Measurements from ENCODE around the gene USP37.

USP37 gene

DNA sequence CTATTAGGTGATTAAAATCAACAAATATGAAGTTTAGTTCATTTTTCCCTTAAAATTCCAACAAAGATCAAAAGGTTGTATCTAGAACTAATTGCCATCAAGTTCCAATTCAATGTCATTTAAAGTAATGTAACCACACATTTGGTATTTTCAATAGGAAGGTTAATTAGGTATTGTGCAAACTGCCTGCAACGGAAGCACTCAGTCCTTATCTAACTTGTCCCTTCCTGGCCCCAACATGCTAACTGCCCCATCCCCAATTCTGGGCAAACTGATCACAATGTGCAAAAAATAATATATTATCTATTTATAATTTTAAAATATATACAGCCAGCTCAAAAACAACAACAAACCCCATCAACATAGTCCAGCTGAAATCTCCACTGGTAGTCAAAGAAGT is 116.1 kb downstream of the USP37 start:
- Histone ChIP-seq H3K36me3 (ENCODE audit: control insufficient read depth, insufficient read depth, low read length) (peaks cover 18% of the 10 kb centered on the region), H3K9me3 (ENCODE audit: control insufficient read depth, low read length) (no peaks in the 10 kb centered on the region)
- WGBS, 2 experiments, result 100% methylated on average over 1 of the region's 1 CpG; no CpG with 5 or more reads in 1 of the 2 experiments

DNA sequence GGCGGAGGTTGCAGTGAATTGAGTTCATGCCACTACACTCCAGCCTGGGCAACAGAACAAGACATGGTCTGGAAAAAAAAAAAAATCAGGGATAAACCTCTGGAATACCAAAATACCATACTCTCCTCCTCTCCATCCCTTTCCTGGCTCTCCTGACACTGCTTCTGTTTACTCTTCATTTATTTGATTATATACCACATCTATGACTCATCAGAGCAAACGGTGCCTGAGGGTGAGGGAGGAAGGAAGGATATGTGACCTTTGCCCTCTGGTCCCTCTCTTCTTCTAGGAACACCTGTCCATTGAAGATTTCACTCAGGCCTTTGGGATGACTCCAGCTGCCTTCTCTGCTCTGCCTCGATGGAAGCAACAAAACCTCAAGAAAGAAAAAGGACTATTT is 119.2 kb downstream of the USP37 start:
- Histone ChIP-seq H3K36me3 (ENCODE audit: control insufficient read depth, insufficient read depth, low read length) (peaks cover 5% of the 10 kb centered on the region), H3K9me3 (ENCODE audit: control insufficient read depth, low read length) (no peaks in the 10 kb centered on the region), H3K27ac (ENCODE audit: insufficient read depth, low read depth, low read length, poor library complexity, severe bottlenecking) (no peak overlapping the region), H3K27me3 (ENCODE audit: control insufficient read depth, insufficient read depth, low read length, poor library complexity, severe bottlenecking) (no peaks in the 10 kb centered on the region), H3K4me1 (ENCODE audit: control insufficient read depth, insufficient read depth, low read length) (no peaks in the 10 kb centered on the region), H3K4me3 (ENCODE audit: insufficient read depth, low read depth, low read length) (no peak overlapping the region)
- WGBS, 2 experiments, result 89 to 92% methylated on average over 2 to 3 of the region's 3 CpGs

More for the DNA sequence above, 116.1 kb downstream of the USP37 start:
- Histone ChIP-seq H3K27ac (ENCODE audit: insufficient read depth, low read depth, low read length, poor library complexity, severe bottlenecking) (no peak overlapping the region), H3K4me3 (ENCODE audit: insufficient read depth, low read depth, low read length) (no peak overlapping the region), H3K27me3 (ENCODE audit: control insufficient read depth, insufficient read depth, low read length, poor library complexity, severe bottlenecking) (no peaks in the 10 kb centered on the region), H3K4me1 (ENCODE audit: control insufficient read depth, insufficient read depth, low read length) (no peaks in the 10 kb centered on the region)

DNA sequence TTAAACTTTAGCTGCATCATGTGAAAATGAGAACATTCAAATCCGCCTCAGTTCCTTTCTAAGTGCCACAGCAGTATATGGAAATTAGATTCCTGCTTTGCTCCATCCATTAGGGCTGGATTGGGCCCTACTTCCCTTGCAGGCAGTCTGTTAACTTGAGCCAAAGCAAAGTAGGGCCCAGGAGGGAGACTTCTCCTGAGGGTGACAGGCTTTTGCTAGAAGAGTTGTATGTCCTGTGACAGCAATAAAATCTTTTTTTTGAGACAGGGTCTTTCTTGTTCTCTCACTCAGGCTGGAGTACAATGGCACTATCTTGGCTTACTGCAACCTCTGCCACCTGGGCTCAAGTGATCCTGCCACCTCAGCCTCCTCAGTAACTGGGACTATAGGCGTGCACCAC is 121.1 kb downstream of the USP37 start:
- 95 to 97% methylated on average over 2 of the region's 2 CpGs for WGBS, 2 experiments
- Histone ChIP-seq H3K27me3 (ENCODE audit: control insufficient read depth, insufficient read depth, low read length, poor library complexity, severe bottlenecking) (no peaks in the 10 kb centered on the region), H3K4me1 (ENCODE audit: control insufficient read depth, insufficient read depth, low read length) (no peaks in the 10 kb centered on the region), H3K27ac (ENCODE audit: insufficient read depth, low read depth, low read length, poor library complexity, severe bottlenecking) (no peak overlapping the region), H3K9me3 (ENCODE audit: control insufficient read depth, low read length) (no peaks in the 10 kb centered on the region), H3K36me3 (ENCODE audit: control insufficient read depth, insufficient read depth, low read length) (no peaks in the 10 kb centered on the region), H3K4me3 (ENCODE audit: insufficient read depth, low read depth, low read length) (no peak overlapping the region)

DNA sequence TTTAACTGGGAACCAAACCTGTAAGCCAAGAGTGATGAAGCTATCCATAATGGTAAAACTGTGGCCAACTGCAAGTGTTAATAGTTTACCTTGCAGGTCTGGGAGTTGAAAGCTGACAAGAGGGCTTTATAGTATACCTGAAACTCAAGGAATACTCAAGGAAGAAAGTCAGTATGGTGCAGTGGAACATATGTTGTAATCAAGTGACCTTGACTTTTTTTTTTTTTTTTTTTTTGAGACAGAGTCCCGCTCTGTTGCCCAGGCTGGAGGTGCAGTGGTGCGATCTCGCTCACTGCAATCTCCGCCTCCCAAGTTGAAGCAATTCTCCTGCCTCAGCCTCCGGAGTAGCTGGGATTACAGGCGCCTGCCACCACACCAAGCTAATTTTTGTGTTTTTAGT is 121.6 kb downstream of the USP37 start:
- 95 to 96% methylated on average over 6 of the region's 6 CpGs for WGBS, 2 experiments
- H3K4me3 ChIP-seq (ENCODE audit: insufficient read depth, low read depth, low read length), result no peak overlapping the region
- no peaks in the 10 kb centered on the region for H3K4me1 ChIP-seq (ENCODE audit: control insufficient read depth, insufficient read depth, low read length)
- H3K27me3 ChIP-seq (ENCODE audit: control insufficient read depth, insufficient read depth, low read length, poor library complexity, severe bottlenecking), result no peaks in the 10 kb centered on the region
- no peaks in the 10 kb centered on the region for H3K9me3 ChIP-seq (ENCODE audit: control insufficient read depth, low read length)
- H3K36me3 ChIP-seq (ENCODE audit: control insufficient read depth, insufficient read depth, low read length), result no peaks in the 10 kb centered on the region
- H3K27ac ChIP-seq (ENCODE audit: insufficient read depth, low read depth, low read length, poor library complexity, severe bottlenecking), result no peak overlapping the region

DNA sequence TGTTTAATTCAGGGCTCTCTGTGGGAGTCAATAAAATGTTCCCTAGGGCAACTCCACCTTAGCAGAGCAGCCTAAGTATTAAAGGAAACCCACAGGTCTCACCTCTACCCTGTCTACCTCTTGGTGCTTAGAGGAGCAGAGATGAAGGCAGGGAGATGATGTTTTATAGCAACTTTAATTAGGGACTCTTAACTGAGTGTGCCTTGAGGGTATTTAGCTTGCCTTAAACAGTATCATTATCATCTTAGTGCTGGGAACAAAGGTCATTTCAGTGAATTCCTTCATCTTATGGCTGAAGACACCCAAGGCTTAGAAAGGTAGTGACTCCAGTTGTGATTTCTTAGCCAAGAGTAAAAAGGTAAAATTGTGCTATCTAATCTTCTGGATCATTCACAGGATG is 122.5 kb downstream of the USP37 start:
- H3K27me3 ChIP-seq (ENCODE audit: control insufficient read depth, insufficient read depth, low read length, poor library complexity, severe bottlenecking), result no peaks in the 10 kb centered on the region
- H3K4me3 ChIP-seq (ENCODE audit: insufficient read depth, low read depth, low read length), result no peak overlapping the region
- no peaks in the 10 kb centered on the region for H3K36me3 ChIP-seq (ENCODE audit: control insufficient read depth, insufficient read depth, low read length)
- H3K4me1 ChIP-seq (ENCODE audit: control insufficient read depth, insufficient read depth, low read length), result no peaks in the 10 kb centered on the region
- no peak overlapping the region for H3K27ac ChIP-seq (ENCODE audit: insufficient read depth, low read depth, low read length, poor library complexity, severe bottlenecking)
- H3K9me3 ChIP-seq (ENCODE audit: control insufficient read depth, low read length), result no peaks in the 10 kb centered on the region

DNA sequence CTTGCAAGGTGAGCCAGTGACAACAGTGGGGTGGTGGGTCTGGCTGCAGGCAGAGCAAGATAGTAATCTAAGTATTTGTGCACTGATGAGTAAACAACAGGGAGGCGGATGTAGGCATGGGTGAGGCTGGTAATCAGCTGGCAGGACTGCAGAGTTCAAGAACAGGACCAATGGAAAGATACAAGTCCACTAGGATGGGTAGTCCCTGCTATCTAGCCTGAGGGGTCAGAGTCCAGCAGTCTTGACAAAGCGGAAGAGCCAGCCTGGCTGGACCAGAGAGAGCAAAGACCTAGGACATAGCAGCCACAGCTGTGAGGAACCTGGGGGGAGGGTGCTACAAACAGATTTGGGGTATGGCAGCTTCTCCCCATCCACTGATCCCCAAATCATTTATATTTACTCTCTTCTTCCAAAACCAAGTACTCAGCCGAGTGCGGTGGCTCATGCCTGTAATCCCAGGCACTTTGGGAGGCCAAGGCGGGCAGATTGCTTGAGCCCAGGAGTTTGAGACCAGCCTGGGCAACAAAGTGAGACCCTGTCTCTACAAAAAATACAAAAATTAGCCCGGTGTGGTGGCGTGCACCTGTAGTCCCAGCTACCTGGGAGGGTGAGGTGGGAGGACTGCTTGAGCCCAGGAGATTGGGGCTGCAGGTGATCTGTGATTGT is 123.3 kb downstream of the USP37 start:
- H3K36me3 ChIP-seq (ENCODE audit: control insufficient read depth, insufficient read depth, low read length), result no peaks in the 10 kb centered on the region
- H3K27ac ChIP-seq (ENCODE audit: insufficient read depth, low read depth, low read length, poor library complexity, severe bottlenecking), result no peak overlapping the region
- WGBS, 2 experiments, result 92 to 94% methylated on average over 7 of the region's 7 CpGs
- H3K4me3 ChIP-seq (ENCODE audit: insufficient read depth, low read depth, low read length), result no peak overlapping the region
- no peaks in the 10 kb centered on the region for H3K27me3 ChIP-seq (ENCODE audit: control insufficient read depth, insufficient read depth, low read length, poor library complexity, severe bottlenecking)
- H3K4me1 ChIP-seq (ENCODE audit: control insufficient read depth, insufficient read depth, low read length), result no peaks in the 10 kb centered on the region
- no peaks in the 10 kb centered on the region for H3K9me3 ChIP-seq (ENCODE audit: control insufficient read depth, low read length)

DNA sequence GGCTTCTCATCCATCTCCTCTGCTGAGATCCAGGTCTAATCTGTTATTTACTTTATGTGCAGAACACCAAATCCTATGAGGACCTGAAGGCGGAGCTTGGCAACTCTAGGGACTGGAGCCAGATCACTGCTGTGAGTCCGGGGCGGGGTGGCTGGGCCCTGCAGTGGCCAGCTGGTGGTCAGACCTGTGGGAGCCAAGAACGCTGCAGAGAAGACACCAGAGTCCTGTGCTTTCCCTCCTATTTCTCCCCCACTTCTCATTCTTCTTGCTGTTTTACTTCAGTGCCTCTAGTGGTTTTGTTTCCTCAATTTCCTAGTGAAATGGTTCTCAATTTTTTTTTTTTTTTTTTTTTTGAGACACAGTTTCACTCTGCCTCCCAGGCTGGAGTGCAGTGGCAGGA is 129.6 kb downstream of the USP37 start:
- H3K27ac ChIP-seq (ENCODE audit: insufficient read depth, low read depth, low read length, poor library complexity, severe bottlenecking), result no peak overlapping the region
- H3K4me3 ChIP-seq (ENCODE audit: insufficient read depth, low read depth, low read length), result no peak overlapping the region
- WGBS, 2 experiments, result 90 to 95% methylated on average over 4 of the region's 4 CpGs
- H3K36me3 ChIP-seq (ENCODE audit: control insufficient read depth, insufficient read depth, low read length), result no peaks in the 10 kb centered on the region
- no peaks in the 10 kb centered on the region for H3K4me1 ChIP-seq (ENCODE audit: control insufficient read depth, insufficient read depth, low read length)
- H3K9me3 ChIP-seq (ENCODE audit: control insufficient read depth, low read length), result no peaks in the 10 kb centered on the region
- H3K27me3 ChIP-seq (ENCODE audit: control insufficient read depth, insufficient read depth, low read length, poor library complexity, severe bottlenecking), result no peaks in the 10 kb centered on the region

DNA sequence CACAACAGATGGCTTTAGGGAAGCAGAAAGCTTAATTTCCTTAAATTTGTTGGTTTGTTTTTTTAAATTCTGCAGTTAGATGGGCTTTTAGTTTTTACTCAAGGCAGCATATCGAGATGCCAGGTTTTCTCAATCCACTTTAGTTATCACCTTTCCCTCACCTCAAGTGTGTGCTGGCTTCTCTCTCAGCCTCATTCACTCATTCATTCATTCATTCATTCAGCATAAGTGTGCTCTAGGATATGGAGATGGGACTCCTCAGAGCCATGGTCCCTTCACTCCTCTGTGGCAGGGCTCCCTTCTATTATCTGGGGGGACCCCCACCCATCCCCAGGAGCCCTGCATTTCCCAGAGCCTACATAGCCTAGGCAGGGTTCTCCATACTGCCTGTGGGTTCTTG is 130.2 kb downstream of the USP37 start:
- Histone ChIP-seq H3K4me1 (ENCODE audit: control insufficient read depth, insufficient read depth, low read length) (no peaks in the 10 kb centered on the region), H3K27me3 (ENCODE audit: control insufficient read depth, insufficient read depth, low read length, poor library complexity, severe bottlenecking) (no peaks in the 10 kb centered on the region), H3K9me3 (ENCODE audit: control insufficient read depth, low read length) (no peaks in the 10 kb centered on the region), H3K27ac (ENCODE audit: insufficient read depth, low read depth, low read length, poor library complexity, severe bottlenecking) (no peak overlapping the region), H3K36me3 (ENCODE audit: control insufficient read depth, insufficient read depth, low read length) (no peaks in the 10 kb centered on the region), H3K4me3 (ENCODE audit: insufficient read depth, low read depth, low read length) (no peak overlapping the region)
- 82 to 90% methylated on average over 1 of the region's 1 CpG for WGBS, 2 experiments

DNA sequence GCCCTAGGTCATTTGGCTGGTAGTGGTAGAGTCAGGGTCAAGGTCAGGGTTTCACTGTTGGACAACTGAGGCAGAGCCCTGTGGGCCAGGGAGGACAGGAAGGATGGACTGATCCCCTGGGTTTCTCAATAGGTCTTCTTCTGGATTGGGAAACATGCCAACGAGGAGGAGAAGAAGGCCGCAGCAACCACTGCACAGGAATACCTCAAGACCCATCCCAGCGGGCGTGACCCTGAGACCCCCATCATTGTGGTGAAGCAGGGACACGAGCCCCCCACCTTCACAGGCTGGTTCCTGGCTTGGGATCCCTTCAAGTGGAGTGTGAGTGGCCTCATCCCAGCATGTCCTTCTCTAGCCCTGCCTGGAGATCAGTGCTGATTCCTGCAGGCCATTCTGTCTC is 131.2 kb downstream of the USP37 start:
- Histone ChIP-seq H3K9me3 (ENCODE audit: control insufficient read depth, low read length) (no peaks in the 10 kb centered on the region), H3K27me3 (ENCODE audit: control insufficient read depth, insufficient read depth, low read length, poor library complexity, severe bottlenecking) (no peaks in the 10 kb centered on the region), H3K36me3 (ENCODE audit: control insufficient read depth, insufficient read depth, low read length) (no peaks in the 10 kb centered on the region), H3K27ac (ENCODE audit: insufficient read depth, low read depth, low read length, poor library complexity, severe bottlenecking) (no peak overlapping the region), H3K4me1 (ENCODE audit: control insufficient read depth, insufficient read depth, low read length) (no peaks in the 10 kb centered on the region), H3K4me3 (ENCODE audit: insufficient read depth, low read depth, low read length) (no peak overlapping the region)
- WGBS, 2 experiments, result 89 to 93% methylated on average over 5 of the region's 5 CpGs

DNA sequence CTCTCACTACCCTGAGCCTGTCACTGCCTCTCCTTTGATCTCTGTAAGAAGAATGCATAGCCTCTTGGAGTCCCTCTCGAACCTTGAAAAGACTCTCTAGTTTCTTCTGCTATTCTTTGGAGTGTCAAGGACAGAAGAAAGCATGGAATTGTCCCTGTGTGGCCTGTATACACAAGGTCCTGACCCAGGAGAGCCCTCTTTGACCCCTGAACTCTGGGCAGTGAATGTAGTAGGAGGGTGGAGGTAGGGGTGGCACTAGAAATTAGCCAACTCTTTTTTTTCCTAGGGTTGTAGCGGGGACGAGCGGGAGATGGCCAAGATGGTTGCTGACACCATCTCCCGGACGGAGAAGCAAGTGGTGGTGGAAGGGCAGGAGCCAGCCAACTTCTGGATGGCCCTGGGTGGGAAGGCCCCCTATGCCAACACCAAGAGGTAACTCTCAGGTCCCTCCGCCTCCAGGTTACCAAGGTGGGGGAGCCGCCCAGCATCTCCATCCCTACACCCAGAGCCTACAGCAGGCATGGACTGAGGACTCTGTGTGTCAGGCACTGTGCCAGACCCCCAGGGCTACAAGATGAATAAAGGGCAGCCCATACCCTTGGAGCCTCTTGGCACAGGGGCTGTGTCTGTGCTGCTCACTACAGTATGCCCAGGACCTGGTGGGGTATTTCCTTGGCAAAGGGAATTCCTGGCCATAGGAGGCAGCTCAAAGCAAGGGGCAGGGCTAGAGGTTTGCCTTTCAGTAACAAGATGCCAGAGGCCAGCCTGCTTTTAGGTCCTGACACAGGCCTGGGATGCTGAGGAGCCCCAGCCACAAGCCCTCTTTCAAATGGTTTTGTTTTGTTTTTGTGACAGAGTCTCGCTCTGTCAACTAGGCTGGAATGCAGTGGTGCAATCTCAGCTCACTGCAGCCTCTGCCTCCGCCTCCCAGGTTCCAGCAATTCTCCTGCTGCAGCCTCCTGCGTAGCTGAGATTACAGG is 132.9 kb downstream of the USP37 start:
- no peaks in the 10 kb centered on the region for H3K9me3 ChIP-seq (ENCODE audit: control insufficient read depth, low read length)
- H3K27ac ChIP-seq (ENCODE audit: insufficient read depth, low read depth, low read length, poor library complexity, severe bottlenecking), result no peak overlapping the region
- no peaks in the 10 kb centered on the region for H3K4me1 ChIP-seq (ENCODE audit: control insufficient read depth, insufficient read depth, low read length)
- H3K36me3 ChIP-seq (ENCODE audit: control insufficient read depth, insufficient read depth, low read length), result no peaks in the 10 kb centered on the region
- no peak overlapping the region for H3K4me3 ChIP-seq (ENCODE audit: insufficient read depth, low read depth, low read length)
- H3K27me3 ChIP-seq (ENCODE audit: control insufficient read depth, insufficient read depth, low read length, poor library complexity, severe bottlenecking), result no peaks in the 10 kb centered on the region
- 89% methylated on average over 11 of the region's 11 CpGs for WGBS, 2 experiments
